Measurements from ENCODE around the gene NFYB.

Gene NFYB

DNA sequence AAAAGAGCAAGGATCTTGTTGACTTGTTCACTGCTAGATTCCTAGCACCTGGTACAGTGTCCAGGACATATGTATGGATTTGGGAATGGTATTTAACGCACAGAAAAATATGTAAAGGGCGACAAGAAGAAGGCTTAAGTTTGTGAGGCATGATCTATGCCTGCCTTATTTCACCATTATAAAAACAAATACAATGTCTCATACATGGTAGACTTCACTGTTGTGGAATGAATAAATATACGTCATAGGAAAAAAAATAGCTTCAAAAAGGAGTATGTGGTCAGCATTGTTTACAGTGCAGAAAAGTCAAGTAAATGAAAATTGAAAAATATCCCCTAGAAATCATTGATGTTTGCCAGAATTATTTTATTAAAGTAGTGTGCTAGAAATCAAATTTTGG, 43.7 kb downstream of the NFYB start:
- H3K4me2 ChIP-seq (ENCODE audit: low read length) = no peak overlapping the region
- H3K4me3 ChIP-seq (ENCODE audit: low read length) = no peak overlapping the region
- TF ChIP-seq, protein P1, sequence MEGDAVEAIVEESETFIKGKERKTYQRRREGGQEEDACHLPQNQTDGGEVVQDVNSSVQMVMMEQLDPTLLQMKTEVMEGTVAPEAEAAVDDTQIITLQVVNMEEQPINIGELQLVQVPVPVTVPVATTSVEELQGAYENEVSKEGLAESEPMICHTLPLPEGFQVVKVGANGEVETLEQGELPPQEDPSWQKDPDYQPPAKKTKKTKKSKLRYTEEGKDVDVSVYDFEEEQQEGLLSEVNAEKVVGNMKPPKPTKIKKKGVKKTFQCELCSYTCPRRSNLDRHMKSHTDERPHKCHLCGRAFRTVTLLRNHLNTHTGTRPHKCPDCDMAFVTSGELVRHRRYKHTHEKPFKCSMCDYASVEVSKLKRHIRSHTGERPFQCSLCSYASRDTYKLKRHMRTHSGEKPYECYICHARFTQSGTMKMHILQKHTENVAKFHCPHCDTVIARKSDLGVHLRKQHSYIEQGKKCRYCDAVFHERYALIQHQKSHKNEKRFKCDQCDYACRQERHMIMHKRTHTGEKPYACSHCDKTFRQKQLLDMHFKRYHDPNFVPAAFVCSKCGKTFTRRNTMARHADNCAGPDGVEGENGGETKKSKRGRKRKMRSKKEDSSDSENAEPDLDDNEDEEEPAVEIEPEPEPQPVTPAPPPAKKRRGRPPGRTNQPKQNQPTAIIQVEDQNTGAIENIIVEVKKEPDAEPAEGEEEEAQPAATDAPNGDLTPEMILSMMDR (IDR thresholded peaks at IDR 0.05; ENCODE audit: low read depth, low read length, poor library complexity, severe bottlenecking) = no peak
- no peak for TF ChIP-seq EZH2phosphoT487 (IDR thresholded peaks at IDR 0.05; ENCODE audit: borderline replicate concordance, low read length)
- no peaks in the 10 kb centered on the region for H3K79me2 ChIP-seq (ENCODE audit: control insufficient read depth, low read length)
- H3F3A ChIP-seq (ENCODE audit: control insufficient read depth, insufficient read depth) = no peaks in the 10 kb centered on the region
- no peaks in the 10 kb centered on the region for H3K9me2 ChIP-seq (replicated peaks; ENCODE audit: control insufficient read depth, low read length)
- no peaks in the 10 kb centered on the region for H4K20me1 ChIP-seq (ENCODE audit: control insufficient read depth, insufficient read depth, low read depth, low read length)
- H3K27ac ChIP-seq (ENCODE audit: low read depth, low read length) = no peak overlapping the region
- H3K36me3 ChIP-seq (ENCODE audit: control insufficient read depth, low read length) = peaks cover 16% of the 10 kb centered on the region
- no peaks in the 10 kb centered on the region for H3K4me1 ChIP-seq (ENCODE audit: control insufficient read depth, low read length)
- no peaks in the 10 kb centered on the region for H3K9me3 ChIP-seq (ENCODE audit: control insufficient read depth, insufficient read depth, low read length)
- no peaks in the 10 kb centered on the region for H3K27me3 ChIP-seq (ENCODE audit: control insufficient read depth, low read length)

DNA sequence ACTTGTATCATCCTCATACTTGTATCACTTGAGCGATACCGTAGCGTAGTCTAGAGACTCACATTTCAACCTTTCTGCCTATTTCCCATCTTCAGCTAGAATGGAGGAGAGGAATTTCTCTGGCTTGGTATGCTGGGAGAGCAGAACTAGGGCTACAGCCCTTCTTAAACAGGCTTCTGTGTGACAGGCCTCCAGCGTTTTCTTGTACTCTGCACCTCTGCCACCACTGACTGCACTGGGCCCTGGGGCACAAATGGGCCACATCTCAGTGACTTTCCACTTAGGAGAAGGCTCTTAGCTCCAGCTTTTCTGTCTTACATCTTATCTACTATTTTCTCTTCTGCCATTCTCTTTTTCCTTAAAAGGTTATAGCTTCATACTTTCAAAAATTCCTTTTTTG, 46.9 kb downstream of the NFYB start:
- Histone ChIP-seq H3K4me3 (ENCODE audit: low read length) (no peak overlapping the region), H3K36me3 (ENCODE audit: control insufficient read depth, low read length) (peaks cover 7% of the 10 kb centered on the region; the same call in 1 of the 2 replicates), H3K9me2 (replicated peaks; ENCODE audit: control insufficient read depth, low read length) (no peaks in the 10 kb centered on the region), H3K27me3 (ENCODE audit: control insufficient read depth, low read length) (no peaks in the 10 kb centered on the region), H3F3A (ENCODE audit: control insufficient read depth, insufficient read depth) (no peaks in the 10 kb centered on the region), H3K4me1 (ENCODE audit: control insufficient read depth, low read length) (no peaks in the 10 kb centered on the region), H4K20me1 (ENCODE audit: control insufficient read depth, insufficient read depth, low read depth, low read length) (no peaks in the 10 kb centered on the region), H3K79me2 (ENCODE audit: control insufficient read depth, low read length) (no peaks in the 10 kb centered on the region), H3K4me2 (ENCODE audit: low read length) (no peak overlapping the region), H3K9me3 (ENCODE audit: control insufficient read depth, insufficient read depth, low read length) (no peaks in the 10 kb centered on the region), H3K27ac (ENCODE audit: low read depth, low read length) (no peak overlapping the region)
- TF ChIP-seq, protein P1 (IDR thresholded peaks at IDR 0.05; ENCODE audit: low read depth, low read length, poor library complexity, severe bottlenecking) = no peak
- TF ChIP-seq EZH2phosphoT487 (IDR thresholded peaks at IDR 0.05; ENCODE audit: borderline replicate concordance, low read length) = no peak

DNA sequence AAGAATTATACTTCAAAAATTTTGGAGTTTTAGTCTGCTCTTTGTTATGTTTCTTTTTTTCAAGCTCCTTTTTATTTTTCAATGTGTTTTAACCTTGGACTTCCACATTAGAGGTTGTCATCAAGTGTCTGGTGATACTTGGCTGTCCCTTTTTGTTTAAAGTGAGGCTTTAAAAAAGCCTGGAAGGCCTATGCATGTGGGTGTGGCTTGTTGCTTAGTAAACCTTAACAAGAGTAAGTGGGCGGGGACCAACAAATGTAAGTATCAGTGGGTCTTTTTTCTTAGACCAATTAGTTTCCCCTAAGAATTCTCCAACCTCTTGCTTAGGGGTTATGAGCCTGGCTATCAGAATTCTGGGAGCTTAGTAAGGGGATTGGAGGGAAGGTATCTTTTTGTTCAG, 47.3 kb downstream of the NFYB start:
- Histone ChIP-seq H4K20me1 (ENCODE audit: control insufficient read depth, insufficient read depth, low read depth, low read length) (no peaks in the 10 kb centered on the region), H3K4me2 (ENCODE audit: low read length) (no peak overlapping the region), H3K4me1 (ENCODE audit: control insufficient read depth, low read length) (no peaks in the 10 kb centered on the region), H3K79me2 (ENCODE audit: control insufficient read depth, low read length) (no peaks in the 10 kb centered on the region), H3K9me3 (ENCODE audit: control insufficient read depth, insufficient read depth, low read length) (no peaks in the 10 kb centered on the region), H3K27ac (ENCODE audit: low read depth, low read length) (no peak overlapping the region), H3K36me3 (ENCODE audit: control insufficient read depth, low read length) (peaks cover 7% of the 10 kb centered on the region; the same call in 1 of the 2 replicates), H3K9me2 (replicated peaks; ENCODE audit: control insufficient read depth, low read length) (no peaks in the 10 kb centered on the region), H3K4me3 (ENCODE audit: low read length) (no peak overlapping the region), H3K27me3 (ENCODE audit: control insufficient read depth, low read length) (no peaks in the 10 kb centered on the region), H3F3A (ENCODE audit: control insufficient read depth, insufficient read depth) (no peaks in the 10 kb centered on the region)
- no peak for TF ChIP-seq EZH2phosphoT487 (IDR thresholded peaks at IDR 0.05; ENCODE audit: borderline replicate concordance, low read length)
- TF ChIP-seq, protein P1 (IDR thresholded peaks at IDR 0.05; ENCODE audit: low read depth, low read length, poor library complexity, severe bottlenecking) = no peak
